ENCODE measurements around the gene FBXL15. TPM values are rescaled to one million over a fixed set of nuclear protein-coding genes. Genes with fewer than 3 reads are reported as not detected.

FBXL15 gene
- total RNA-seq, 1 experiment from 2014 or later, result 24.6 TPM

DNA sequence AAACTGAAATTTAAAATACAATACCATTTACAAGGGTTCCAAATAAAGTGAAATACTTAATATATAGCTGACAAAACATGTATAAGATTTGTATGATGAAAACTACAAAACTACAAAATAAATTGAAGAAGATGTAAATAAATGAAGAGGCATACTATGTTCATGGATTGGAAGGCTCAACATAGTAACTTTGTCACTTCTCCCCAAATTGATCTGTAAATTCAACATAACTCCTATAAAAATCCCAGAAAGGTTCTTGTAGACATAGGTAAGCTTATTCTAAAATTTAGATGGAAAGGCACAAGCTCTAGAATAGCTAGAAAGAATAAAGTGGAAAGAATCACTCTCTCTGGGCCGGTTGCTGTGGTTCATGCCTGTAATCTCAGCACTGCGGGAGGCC lies 49.3 kb upstream of the FBXL15 start:
- ChIA-PET POLR2A (no interaction called here), CTCF (interaction anchor here (1.1 to 1.3 kb wide), 2 partner anchors 13 to 202 kb away, joined by 3 to 4 read pairs; no protein-coding TSS in a partner anchor)
- ATAC-seq, result no peak
- no peak for DNase-seq (ENCODE audit: low spot score)
- no peak overlapping the region for H3K27ac Mint-ChIP-seq
- H3K27me3 Mint-ChIP-seq (ENCODE audit: low read depth), result no peaks in the 10 kb centered on the region
- no peaks in the 10 kb centered on the region for H3K4me1 Mint-ChIP-seq
- peaks cover 66% of the 10 kb centered on the region for H3K36me3 Mint-ChIP-seq
- no peak for TF ChIP-seq E2F1 (CRISPR knock-in tag; IDR thresholded peaks at IDR 0.05)
- TF ChIP-seq, protein P1, sequence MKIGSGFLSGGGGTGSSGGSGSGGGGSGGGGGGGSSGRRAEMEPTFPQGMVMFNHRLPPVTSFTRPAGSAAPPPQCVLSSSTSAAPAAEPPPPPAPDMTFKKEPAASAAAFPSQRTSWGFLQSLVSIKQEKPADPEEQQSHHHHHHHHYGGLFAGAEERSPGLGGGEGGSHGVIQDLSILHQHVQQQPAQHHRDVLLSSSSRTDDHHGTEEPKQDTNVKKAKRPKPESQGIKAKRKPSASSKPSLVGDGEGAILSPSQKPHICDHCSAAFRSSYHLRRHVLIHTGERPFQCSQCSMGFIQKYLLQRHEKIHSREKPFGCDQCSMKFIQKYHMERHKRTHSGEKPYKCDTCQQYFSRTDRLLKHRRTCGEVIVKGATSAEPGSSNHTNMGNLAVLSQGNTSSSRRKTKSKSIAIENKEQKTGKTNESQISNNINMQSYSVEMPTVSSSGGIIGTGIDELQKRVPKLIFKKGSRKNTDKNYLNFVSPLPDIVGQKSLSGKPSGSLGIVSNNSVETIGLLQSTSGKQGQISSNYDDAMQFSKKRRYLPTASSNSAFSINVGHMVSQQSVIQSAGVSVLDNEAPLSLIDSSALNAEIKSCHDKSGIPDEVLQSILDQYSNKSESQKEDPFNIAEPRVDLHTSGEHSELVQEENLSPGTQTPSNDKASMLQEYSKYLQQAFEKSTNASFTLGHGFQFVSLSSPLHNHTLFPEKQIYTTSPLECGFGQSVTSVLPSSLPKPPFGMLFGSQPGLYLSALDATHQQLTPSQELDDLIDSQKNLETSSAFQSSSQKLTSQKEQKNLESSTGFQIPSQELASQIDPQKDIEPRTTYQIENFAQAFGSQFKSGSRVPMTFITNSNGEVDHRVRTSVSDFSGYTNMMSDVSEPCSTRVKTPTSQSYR (CRISPR knock-in tag; IDR thresholded peaks at IDR 0.05), result no peak
- no peak for TF ChIP-seq GTF2I (CRISPR knock-in tag; conservative IDR thresholded peaks at IDR 0.05)
- peaks cover 5% of the 10 kb centered on the region for H3K9me3 Mint-ChIP-seq
- H3K4me3 Mint-ChIP-seq, result no peak overlapping the region

GRCh38 chr10:102375250-102375649 lies 45.4 kb upstream of the FBXL15 start:
- CTCF ChIA-PET, result interaction anchor here (0.5 to 5.1 kb wide), 17 partner anchors 9 to 208 kb away, joined by 3 to 39 read pairs (median 5); partner anchors contain the start of genes ELOVL3 and NFKB2
- POLR2A ChIA-PET, result interaction anchor here (0.6 kb wide), 1 partner anchor 206 kb away, joined by 3 read pairs; no protein-coding TSS in a partner anchor
- DNase-seq (ENCODE audit: low spot score), result peak; percentile 36
- ATAC-seq, result peak; percentile 90
- no peak overlapping the region for H3K4me3 Mint-ChIP-seq
- peaks cover 5% of the 10 kb centered on the region for H3K9me3 Mint-ChIP-seq
- H3K36me3 Mint-ChIP-seq, result peaks cover 38% of the 10 kb centered on the region
- TF ChIP-seq TEAD1 (CRISPR knock-in tag; IDR thresholded peaks at IDR 0.05), result no peak
- no peak for TF ChIP-seq JAZF1 (CRISPR knock-in tag; IDR thresholded peaks at IDR 0.05)
- no peak for TF ChIP-seq NFE2L1 (CRISPR knock-in tag; IDR thresholded peaks at IDR 0.05)
- no peak for TF ChIP-seq HMGXB4 (CRISPR knock-in tag; IDR thresholded peaks at IDR 0.05)
- no peak for TF ChIP-seq ZNF232 (CRISPR knock-in tag; IDR thresholded peaks at IDR 0.05)
- TF ChIP-seq USF2 (CRISPR knock-in tag; IDR thresholded peaks at IDR 0.05), result no peak
- TF ChIP-seq ZNF263 (CRISPR knock-in tag; IDR thresholded peaks at IDR 0.05; ENCODE audit: low read depth), result no peak
- no peak for TF ChIP-seq ZBTB21 (CRISPR knock-in tag; IDR thresholded peaks at IDR 0.05; ENCODE audit: borderline replicate concordance)
- H3K27ac Mint-ChIP-seq, result no peak overlapping the region
- no peaks in the 10 kb centered on the region for H3K4me1 Mint-ChIP-seq
- H3K27me3 Mint-ChIP-seq (ENCODE audit: low read depth), result no peaks in the 10 kb centered on the region

DNA sequence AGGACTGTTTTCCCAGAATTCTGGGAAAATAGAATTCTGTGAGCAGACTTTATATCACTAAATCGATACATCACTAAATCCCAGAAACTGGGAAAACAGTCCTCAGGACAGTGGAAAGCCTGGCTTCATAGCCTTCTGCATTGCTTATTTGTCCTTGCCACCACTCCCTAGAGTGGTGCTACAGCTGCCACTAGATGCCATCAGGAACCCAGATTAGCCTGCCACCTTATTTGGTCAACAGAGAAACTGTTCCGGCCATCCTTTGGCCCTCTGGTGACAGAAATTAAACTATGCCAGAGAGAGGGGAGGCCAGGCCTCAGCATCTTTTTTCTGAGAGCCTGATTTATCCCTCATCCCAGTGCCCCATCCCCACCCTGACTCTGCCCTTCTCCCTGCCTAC lies 44.8 kb upstream of the FBXL15 start:
- H3K4me1 Mint-ChIP-seq, result no peaks in the 10 kb centered on the region
- ATAC-seq (no peak), DNase-seq (ENCODE audit: low spot score) (no peak)
- peaks cover 32% of the 10 kb centered on the region for H3K36me3 Mint-ChIP-seq
- no peaks in the 10 kb centered on the region for H3K27me3 Mint-ChIP-seq (ENCODE audit: low read depth)
- H3K4me3 Mint-ChIP-seq, result no peak overlapping the region
- H3K27ac Mint-ChIP-seq, result no peak overlapping the region
- H3K9me3 Mint-ChIP-seq, result peaks cover 5% of the 10 kb centered on the region
- ChIA-PET POLR2A (no interaction called here), CTCF (interaction anchor here (1.0 to 5.1 kb wide), 11 partner anchors 9 to 207 kb away, joined by 3 to 39 read pairs (median 9); no protein-coding TSS in a partner anchor)
- no peak for TF ChIP-seq ARID4B (CRISPR knock-in tag; IDR thresholded peaks at IDR 0.05; ENCODE audit: borderline replicate concordance)
- no peak for TF ChIP-seq FOXJ3 (CRISPR knock-in tag; IDR thresholded peaks at IDR 0.05; ENCODE audit: borderline replicate concordance)
- no peak for TF ChIP-seq RELA (CRISPR knock-in tag; IDR thresholded peaks at IDR 0.05; ENCODE audit: borderline replicate concordance)
- TF ChIP-seq, protein P2, sequence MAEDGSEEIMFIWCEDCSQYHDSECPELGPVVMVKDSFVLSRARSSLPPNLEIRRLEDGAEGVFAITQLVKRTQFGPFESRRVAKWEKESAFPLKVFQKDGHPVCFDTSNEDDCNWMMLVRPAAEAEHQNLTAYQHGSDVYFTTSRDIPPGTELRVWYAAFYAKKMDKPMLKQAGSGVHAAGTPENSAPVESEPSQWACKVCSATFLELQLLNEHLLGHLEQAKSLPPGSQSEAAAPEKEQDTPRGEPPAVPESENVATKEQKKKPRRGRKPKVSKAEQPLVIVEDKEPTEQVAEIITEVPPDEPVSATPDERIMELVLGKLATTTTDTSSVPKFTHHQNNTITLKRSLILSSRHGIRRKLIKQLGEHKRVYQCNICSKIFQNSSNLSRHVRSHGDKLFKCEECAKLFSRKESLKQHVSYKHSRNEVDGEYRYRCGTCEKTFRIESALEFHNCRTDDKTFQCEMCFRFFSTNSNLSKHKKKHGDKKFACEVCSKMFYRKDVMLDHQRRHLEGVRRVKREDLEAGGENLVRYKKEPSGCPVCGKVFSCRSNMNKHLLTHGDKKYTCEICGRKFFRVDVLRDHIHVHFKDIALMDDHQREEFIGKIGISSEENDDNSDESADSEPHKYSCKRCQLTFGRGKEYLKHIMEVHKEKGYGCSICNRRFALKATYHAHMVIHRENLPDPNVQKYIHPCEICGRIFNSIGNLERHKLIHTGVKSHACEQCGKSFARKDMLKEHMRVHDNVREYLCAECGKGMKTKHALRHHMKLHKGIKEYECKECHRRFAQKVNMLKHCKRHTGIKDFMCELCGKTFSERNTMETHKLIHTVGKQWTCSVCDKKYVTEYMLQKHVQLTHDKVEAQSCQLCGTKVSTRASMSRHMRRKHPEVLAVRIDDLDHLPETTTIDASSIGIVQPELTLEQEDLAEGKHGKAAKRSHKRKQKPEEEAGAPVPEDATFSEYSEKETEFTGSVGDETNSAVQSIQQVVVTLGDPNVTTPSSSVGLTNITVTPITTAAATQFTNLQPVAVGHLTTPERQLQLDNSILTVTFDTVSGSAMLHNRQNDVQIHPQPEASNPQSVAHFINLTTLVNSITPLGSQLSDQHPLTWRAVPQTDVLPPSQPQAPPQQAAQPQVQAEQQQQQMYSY (CRISPR knock-in tag; IDR thresholded peaks at IDR 0.05), result no peak
- TF ChIP-seq SP1 (CRISPR knock-in tag; conservative IDR thresholded peaks at IDR 0.05), result no peak
- TF ChIP-seq ZNF423 (CRISPR knock-in tag; IDR thresholded peaks at IDR 0.05), result no peak
- no peak for TF ChIP-seq FOXP1 (CRISPR knock-in tag; IDR thresholded peaks at IDR 0.05; ENCODE audit: borderline replicate concordance)

Data from WTC11 (cell line).